ENCODE results near the gene HLA-A.

Gene HLA-A

DNA sequence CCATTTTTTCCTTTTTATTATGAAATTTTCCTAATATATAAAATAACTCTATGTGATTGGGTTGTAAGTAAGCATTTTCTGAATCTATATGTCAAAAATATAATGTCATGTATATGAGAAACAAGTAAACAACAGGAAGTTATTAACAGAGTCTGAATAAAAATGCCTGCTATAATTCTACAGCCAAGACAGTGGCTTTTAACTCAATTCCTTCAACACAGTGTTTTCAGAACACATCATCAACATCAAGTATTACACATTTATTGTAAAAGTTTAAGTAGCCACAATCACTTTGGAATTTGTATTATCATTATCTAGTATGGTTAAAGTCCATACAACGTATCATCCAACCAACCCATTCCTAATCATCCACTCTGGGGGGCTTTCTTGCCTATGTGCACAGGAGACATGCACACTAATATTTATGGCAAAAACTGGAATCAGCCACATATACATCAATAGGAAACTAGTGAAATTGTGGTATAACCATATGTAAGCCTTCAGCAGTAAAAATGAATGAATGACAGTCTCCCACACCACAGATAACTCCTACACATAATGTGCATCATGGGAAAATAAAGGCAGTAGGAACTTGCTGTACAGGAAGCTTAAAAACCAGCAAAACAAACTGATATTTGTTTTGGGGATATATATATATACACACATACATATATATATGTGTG is 6.9 kb upstream of the HLA-A start:
- DNase-seq = no peak

DNA sequence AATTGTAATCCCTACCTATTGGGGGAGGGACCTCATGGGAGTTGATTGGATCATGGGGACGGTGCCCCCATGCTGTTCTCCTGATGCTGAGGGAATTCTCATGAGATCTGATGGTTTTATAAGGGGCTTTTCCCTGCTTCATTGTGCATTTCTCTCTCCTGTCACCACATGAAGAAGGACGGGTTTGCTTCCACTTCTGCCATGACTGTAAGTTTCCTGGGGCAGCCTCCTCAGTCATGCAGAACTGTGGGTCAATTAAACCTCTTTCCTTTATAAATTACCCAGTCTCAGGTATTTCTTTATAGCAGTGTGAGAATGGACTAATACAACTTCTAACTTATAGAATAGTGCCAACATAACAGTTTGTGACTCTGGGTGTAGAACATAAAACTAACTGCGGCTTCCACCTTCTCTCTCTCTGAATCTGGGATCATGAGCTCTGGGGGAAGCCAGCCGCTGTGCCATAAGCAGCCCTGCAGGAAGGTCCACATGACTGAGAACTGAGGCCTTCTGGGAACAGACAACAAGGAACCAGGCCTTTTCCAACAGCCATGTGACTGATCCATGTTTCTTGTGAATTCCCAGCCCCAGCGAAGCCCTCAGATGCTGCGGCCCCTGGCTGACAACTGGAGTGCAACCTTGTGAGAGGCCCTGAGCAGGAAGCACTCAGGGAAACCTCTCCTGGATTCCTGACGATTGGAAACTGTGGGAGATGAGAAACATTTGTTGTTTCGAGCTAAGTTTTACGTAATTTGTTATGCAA is 3.4 kb upstream of the HLA-A start:
- no peak for DNase-seq

DNA sequence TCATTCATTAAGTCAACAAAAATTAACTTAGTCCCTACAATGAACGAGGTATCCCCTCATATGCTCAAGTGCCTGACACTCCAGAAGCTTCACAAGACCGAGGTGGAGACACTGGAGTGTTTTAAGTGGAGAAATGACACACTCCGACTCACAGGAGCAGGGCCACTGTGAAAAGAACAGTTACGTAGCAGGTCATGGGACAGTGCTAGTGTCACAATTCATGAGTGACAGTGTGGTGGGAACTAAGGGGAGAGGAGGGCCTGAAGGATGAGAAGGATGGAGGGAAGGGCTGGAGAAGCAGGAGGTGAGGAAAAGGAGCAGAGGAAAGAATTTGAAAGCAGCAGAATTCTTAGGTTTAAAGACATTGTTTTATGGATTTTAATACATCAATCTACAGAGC is 1.3 kb upstream of the HLA-A start:
- DNase-seq = no peak

DNA sequence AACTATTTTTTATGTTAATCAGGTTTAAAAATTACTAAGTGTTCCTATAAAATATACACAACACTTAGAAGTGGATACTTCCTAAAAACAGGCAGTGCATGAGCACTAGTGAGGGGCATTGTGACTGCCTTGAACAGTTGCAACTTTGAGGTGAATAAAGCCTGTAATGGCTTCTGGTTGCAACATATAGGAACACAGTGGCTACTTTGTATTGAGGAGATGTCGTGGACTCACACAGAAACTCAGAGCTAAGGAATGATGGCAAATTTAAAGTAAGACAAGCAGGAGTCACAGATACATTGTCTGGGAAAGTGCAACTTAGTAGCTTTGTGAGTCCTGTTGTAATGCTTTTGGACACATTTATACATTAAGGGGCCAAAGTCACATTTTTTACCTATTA is 861 bp upstream of the HLA-A start:
- no peak for DNase-seq

DNA sequence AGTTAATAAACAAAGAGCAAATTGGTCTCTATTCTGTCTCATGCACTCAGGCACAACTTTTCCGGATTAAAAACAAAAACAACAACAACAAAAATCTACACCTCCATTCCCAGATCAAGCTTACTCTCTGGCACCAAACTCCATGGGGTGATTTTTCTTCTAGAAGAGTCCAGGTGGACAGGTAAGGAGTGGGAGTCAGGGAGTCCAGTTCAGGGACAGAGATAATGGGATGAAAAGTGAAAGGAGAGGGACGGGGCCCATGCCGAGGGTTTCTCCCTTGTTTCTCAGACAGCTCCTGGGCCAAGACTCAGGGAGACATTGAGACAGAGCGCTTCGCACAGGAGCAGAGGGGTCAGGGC is 437 bp upstream of the HLA-A start:
- DNase-seq = no peak

DNA sequence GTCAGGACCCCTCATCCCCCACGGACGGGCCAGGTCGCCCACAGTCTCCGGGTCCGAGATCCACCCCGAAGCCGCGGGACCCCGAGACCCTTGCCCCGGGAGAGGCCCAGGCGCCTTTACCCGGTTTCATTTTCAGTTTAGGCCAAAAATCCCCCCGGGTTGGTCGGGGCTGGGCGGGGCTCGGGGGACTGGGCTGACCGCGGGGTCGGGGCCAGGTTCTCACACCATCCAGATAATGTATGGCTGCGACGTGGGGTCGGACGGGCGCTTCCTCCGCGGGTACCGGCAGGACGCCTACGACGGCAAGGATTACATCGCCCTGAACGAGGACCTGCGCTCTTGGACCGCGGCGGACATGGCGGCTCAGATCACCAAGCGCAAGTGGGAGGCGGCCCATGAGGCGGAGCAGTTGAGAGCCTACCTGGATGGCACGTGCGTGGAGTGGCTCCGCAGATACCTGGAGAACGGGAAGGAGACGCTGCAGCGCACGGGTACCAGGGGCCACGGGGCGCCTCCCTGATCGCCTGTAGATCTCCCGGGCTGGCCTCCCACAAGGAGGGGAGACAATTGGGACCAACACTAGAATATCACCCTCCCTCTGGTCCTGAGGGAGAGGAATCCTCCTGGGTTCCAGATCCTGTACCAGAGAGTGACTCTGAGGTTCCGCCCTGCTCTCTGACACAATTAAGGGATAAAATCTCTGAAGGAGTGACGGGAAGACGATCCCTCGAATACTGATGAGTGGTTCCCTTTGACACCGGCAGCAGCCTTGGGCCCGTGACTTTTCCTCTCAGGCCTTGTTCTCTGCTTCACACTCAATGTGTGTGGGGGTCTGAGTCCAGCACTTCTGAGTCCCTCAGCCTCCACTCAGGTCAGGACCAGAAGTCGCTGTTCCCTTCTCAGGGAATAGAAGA is 978 bp downstream of the HLA-A start:
- DNase-seq = peak in 1 of 3 experiments; percentile 28

DNA sequence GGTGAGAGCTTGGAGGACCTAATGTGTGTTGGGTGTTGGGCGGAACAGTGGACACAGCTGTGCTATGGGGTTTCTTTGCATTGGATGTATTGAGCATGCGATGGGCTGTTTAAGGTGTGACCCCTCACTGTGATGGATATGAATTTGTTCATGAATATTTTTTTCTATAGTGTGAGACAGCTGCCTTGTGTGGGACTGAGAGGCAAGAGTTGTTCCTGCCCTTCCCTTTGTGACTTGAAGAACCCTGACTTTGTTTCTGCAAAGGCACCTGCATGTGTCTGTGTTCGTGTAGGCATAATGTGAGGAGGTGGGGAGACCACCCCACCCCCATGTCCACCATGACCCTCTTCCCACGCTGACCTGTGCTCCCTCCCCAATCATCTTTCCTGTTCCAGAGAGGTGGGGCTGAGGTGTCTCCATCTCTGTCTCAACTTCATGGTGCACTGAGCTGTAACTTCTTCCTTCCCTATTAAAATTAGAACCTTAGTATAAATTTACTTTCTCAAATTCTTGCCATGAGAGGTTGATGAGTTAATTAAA is 3.0 kb downstream of the HLA-A start:
- DNase-seq = no peak

DNA sequence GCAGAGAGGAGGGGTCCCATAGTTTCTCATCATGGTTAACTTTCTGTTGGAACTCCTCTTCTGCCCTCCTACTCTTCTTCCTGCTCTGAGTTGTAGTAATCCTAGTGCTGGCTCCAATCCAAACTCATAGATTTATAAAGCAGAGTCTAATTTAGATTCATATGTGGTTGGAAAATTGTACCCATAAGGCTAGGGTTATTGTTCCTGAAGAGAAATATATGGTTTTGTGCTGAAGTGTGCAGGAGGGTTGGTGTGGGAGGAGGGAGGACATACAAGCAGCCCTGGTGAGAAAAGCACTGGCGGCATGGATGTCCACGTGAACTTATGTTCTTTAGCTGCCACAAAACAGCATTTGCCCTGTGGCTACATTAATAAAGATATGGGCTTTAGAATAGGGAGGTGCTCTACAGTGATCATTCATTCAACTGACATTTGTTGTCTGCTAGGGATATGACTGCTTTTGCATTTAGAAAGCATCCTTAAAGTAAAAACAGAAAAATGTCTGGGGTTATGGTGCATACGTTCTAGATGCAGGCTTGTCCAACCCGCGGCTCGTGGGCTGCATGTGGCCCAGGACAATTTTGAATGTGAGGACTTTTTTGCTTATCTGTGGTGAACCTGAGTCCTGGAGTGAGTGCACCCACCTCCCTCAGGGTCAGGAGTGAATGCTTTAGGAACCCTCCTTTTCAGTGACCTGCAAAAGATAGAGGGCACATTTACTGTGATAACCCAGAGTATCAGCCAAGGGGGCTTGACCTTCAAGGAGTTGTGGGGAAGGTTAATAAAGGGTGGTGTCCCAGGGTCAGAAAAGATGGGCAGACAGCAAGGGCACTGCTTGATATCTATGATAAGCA is 4.1 kb downstream of the HLA-A start:
- DNase-seq = no peak

DNA sequence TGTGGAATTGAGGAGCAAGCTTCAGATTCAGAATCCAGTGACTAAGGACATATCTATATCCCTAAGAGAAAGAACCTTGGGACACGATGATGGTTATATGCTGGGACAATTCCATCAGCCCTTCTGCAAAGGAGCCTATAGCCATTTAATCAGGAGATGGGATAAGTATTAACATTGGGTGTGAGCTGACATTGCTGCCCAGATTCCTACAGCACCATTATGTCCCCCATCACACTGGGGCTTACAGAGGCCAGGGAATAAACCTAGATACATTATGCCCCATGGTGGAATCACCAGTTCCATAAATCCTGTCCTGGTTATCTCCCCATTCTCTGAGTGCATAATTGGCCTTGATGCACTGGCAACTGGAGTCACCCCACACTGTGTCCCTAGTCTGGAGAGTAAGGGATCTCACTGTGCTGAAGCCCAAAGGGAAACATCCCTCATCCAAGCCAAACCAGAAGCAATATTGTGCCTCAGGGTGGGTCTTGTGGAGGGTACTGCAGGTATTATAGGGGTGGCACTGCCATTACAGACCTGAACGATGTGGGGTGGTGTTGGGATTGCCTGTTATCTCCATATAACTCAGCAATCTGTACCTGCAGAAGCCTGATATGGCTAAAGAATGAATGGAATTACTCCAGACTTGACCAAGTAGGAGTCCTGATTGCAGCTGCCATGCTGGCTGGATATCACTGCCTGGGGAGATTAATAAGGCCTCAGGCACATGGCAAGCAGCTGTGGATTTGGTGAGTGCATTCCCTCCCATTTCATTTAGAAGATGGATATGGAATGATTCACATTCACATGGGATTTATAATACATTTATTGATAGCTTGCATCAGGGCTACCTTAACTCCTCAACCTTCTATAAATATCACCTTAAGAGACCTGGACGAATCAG is 5.0 kb downstream of the HLA-A start:
- no peak for DNase-seq

DNA sequence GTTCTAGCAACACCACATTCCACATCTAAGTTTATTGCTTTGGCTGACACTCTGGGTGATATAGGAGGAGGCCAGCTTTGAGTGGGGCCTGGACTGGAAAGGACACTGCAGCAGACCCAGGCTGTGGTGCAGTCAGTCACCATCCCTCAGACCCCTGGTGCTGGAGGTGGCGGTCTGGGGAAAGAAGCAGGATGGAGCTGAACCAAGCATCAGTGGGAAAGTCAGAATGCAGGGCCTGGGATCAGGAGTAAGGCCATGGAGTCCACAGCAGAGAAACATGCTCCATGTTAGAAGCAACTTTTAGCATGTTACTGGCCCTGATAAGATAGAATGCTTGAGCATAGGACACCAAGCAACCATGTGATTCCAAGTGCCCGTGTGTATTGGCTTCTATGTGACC is 5.9 kb downstream of the HLA-A start:
- DNase-seq = no peak

DNA sequence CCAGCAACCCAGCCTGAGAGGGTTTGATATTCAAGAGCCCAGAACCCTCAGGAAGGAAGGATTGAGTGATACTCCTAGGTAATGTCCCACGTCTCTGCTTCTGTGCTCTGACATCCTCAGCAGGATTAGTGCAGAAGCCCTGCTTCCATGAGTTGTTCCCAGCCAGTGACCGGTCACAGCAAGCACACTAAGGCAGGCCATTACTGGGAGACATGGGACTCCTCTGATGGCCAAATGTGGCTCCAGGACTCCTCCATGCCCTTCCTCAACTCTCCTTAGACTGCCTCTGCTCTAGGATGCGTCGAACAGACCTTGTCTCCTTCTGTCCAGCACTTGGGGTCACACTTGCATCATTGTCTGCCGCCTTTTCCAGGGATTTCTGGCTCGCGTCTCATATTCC is 7.6 kb downstream of the HLA-A start:
- no peak for DNase-seq

DNA sequence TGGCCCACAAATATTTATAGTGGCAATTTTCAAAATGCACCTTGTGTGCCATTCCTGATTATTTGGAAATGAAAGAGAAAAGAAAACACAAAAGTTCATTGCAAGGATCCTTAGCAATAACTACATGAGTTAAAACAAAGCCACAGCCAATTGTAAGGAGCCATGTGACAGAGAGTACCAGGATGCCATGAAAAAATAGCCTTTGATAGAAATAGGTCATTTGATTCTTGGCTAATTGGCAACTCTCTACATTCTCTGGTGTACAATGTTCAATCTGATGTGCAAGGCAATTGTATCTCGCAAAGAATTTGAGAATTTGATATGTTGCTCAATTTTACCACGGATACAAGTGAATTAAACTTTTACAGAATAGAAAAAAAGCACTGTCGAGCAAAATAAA is 9.6 kb downstream of the HLA-A start:
- no peak for DNase-seq

DNA sequence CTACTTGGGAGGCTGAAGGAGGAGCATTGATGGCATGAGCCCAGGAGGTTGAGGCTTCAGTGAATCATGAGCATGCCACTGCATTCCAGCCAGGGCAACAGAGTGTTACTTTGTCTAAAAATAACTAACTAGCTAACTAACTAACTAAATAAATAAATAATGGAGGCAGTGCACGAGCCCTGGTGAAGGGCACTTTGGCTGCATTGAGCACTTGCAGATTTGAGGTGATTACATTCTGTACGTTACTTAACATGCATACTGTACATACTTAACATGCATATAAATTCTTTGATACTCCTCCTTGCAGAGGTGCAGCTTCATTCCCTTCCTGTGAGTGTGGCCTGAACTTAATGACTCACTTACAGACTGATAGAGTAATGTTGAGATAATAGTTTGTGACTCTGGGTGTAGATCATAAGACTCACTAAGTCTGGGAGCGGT is 10.7 kb downstream of the HLA-A start:
- no peak for DNase-seq

DNA sequence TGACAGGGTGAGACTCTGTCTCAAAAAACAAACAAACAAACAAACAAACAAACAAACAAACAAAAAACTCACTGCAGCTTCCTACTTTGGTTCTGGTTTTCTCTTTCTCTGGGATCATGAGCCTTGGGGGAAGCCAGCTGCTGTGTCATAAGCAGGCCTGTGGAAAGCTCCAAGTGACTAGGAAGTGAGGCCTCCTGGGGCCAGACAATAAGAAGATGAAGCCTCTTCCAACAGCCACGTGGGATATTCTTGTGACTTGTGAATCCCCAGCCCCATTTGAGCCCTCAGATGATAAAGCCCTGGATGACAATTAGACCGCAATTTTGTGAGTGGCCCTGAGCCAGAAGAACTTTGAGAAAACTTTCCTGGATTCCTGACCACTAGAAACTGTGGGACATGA is 11.4 kb downstream of the HLA-A start:
- no peak for DNase-seq

DNA sequence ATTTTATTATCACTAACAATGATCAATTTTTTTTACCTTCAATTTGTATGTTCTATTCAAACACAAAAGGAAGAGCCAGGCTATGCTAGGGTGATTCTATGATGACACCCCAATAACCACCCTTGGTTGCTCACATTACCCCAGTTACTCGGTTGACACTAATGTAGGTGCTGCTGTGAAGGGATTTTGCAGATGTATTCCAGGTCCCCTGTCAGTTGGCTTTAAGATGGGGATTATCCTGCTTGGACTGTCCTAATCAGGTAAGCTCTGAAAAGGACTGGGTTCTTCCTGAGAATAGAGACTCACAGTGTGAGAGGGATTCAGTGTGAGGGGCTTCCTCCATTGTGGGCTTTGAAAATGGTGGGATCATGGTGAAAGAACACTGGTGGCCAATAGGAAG is 11.9 kb downstream of the HLA-A start:
- DNase-seq = no peak

DNA sequence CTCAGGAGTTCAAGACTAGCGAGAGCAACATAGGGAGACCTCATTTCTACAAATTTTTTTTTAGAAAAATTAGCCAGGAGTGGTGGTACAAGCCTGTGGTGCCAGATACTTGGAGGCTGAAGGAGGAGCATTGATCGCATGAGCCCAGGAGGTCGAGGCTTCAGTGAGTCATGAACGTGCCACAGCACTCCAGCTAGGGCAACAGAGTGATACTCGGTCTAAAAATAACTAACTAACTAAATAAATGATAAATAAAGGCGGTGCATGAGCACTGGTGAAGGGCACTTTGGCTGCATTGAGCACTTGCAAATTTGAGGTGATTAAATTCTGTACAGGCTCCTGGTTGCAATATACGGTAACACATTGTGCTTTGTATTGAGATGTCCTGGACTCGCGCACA is 13.5 kb downstream of the HLA-A start:
- no peak for DNase-seq

DNA sequence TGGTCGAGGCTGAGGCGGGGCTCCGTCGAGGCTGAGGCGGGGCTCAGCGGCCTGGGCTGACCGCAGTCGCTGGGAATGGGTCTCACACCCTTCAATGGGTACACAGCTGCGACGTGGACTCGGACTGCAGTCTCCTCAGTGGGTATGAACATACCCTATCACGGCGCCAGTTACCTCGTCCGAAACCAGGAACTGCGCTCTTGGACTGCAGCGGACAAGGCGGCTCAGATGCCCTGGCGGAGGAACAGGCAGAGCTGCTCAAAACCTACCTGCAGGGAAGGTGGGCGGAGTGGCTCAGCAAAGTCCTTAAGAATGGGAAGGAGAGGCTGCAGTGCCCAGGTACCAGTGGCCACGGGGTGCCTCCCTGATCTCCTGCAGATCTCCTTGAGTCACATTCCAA is 14.2 kb downstream of the HLA-A start:
- DNase-seq = no peak

DNA sequence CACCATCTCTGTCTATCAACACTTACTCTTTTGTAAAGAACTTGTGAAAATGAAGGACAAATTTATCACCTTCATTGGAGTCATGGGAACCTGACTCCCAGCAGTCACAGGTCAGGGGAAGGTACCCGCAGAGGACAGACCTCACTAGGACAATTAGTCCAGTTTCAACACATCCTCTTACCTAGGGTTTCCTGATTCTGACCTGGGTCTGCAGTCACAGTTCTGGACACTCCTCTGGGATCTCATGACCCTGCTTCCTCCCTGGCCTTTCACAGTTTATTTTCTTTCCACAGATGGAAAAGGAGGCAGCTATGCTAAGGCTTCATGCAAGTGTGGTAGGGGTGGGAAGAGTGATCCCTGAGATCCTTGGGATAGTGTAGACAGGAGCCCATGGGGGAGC is 15.7 kb downstream of the HLA-A start:
- DNase-seq = no peak

DNA sequence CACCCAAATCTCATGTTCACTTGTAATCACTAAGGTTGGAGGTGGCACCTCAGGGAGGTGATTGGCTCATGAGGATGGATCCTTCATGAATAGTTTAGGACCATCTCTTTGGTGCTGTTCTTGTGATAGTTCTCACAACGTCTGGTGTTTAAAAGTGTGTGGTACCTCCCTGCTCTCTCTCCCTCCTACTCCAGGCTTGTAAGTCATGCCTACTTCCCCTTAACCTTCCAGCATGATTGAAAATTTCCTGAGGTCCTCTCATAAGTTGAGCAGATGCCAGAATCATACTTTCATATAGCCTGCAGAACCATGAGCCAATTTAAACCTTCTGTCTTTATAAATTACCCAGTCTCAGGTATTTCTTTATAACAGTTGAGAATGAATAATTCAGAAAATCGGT is 16.6 kb downstream of the HLA-A start:
- no peak for DNase-seq

DNA sequence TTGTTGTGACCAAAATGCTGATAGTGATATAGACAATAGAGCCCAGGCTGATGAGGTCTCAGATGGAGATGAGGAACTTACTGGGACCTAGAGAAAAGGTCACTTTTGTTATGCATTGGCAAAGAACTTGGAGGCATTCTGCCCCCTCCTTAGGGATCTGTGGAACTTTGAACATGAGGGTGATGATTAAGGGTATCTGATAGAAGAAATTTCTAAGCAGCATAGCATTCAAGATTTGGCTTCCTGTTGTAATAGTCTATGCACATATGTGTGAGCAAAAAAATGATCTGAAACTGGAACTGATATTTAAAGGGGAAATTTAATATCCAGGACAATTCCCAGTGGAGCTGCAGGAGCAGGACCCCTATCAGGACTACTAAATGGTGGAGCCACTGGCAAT is 17.1 kb downstream of the HLA-A start:
- no peak for DNase-seq

DNA sequence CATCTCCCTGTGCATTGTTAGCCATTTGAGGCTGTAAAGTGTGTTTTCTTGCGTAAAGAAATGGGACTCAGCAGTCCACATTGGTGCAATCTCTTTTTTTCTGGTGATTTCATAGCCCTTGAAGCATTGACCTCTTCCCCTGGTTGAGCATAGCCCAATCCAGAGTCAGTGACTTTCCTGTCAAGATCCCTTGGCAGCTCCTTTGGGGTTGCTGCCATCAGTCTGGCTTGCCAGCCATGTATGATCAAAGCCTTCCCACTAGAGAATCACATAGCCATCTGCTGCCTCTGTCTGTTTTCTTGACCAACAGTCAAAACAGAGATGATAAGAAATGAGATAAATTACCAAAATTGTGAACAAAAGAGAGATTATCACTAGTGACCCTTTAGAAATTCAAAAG is 19.6 kb downstream of the HLA-A start:
- no peak for DNase-seq
